NCI-H1092 (cell line): ENCODE data around the gene TMEM238L.

Experiments used
- DNase-seq: peaks from one replicate; lab custom pipeline; 2025; lab: John Stamatoyannopoulos, UW

The TMEM238L gene

GRCh38 chr17:10804546-10804945 lies 647 bp upstream of the TMEM238L start:
- no peak for DNase-seq

- no peak for DNase-seq
Observed at GRCh38 chr17:10803350-10803749, 549 bp downstream of the TMEM238L start.

- DNase-seq: no peak
Observed at GRCh38 chr17:10802496-10803284, 1.2 kb downstream of the TMEM238L start.

GRCh38 chr17:10799407-10799806 lies 4.5 kb downstream of the TMEM238L start:
- DNase-seq: no peak

- no peak for DNase-seq
Observed at GRCh38 chr17:10798910-10799309, 5.0 kb downstream of the TMEM238L start.

- no peak for DNase-seq
Observed at GRCh38 chr17:10798332-10798749, 5.6 kb downstream of the TMEM238L start.

- no peak for DNase-seq
Observed at GRCh38 chr17:10797476-10798328, 6.2 kb downstream of the TMEM238L start.

GRCh38 chr17:10793816-10794215 lies 10.1 kb downstream of the TMEM238L start:
- no peak for DNase-seq

GRCh38 chr17:10793256-10793655 lies 10.6 kb downstream of the TMEM238L start:
- DNase-seq: no peak

GRCh38 chr17:10792151-10792550 lies 11.7 kb downstream of the TMEM238L start:
- DNase-seq: no peak

- no peak for DNase-seq
Observed at GRCh38 chr17:10790491-10791401, 13.2 kb downstream of the TMEM238L start.

GRCh38 chr17:10789694-10790271 lies 14.1 kb downstream of the TMEM238L start:
- no peak for DNase-seq

- no peak for DNase-seq
Observed at GRCh38 chr17:10787306-10788045, 16.4 kb downstream of the TMEM238L start.

- no peak for DNase-seq
Observed at GRCh38 chr17:10785295-10785694, 18.6 kb downstream of the TMEM238L start.

- DNase-seq: no peak
Observed at GRCh38 chr17:10779609-10780008, 24.3 kb downstream of the TMEM238L start.

GRCh38 chr17:10777890-10778289 lies 26.0 kb downstream of the TMEM238L start:
- DNase-seq: no peak

GRCh38 chr17:10777131-10777807 lies 26.6 kb downstream of the TMEM238L start:
- DNase-seq: no peak

- DNase-seq: no peak
Observed at GRCh38 chr17:10776381-10776780, 27.5 kb downstream of the TMEM238L start.

- no peak for DNase-seq
Observed at GRCh38 chr17:10775740-10776356, 28.1 kb downstream of the TMEM238L start.

GRCh38 chr17:10775058-10775457 lies 28.8 kb downstream of the TMEM238L start:
- no peak for DNase-seq
